ENCODE data around the gene SLCO3A1. TPM values are rescaled to one million over a fixed set of nuclear protein-coding genes. Genes with fewer than 3 reads are reported as not detected.
A peak's percentile ranks its signal among the peaks of the same experiment; 100 is the strongest.

Gene SLCO3A1
- total and polyA plus RNA-seq, 12 donors, result 1.8 to 26.6 (median 17.2) TPM

DNA sequence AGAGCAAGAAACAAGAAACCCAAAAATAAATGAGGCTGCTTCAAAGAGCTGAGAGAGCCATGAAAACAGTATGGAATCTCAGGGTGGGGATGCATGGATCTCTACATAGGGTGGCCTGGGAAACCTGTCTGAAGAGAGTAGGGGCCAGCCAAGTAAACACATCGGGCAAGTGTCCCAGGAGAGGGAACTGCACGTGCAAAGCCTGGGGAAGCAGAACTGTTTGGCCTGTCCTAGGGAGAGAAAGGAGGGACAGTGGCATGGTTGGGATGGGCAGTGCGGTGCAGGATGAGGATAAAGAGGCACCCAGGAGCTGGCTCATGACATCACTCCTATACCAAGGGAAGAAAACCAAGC is 271.1 kb downstream of the SLCO3A1 start:
- no peaks in the 10 kb centered on the region for H3K9me3 ChIP-seq (replicated peaks in 1 of 3)
- 86 to 95% (median 87%) methylated on average over 3 of the region's 3 CpGs for WGBS, 4 donors
- H3K36me3 ChIP-seq (replicated peaks in 1 of 2), result no peaks in the 10 kb centered on the region
- no peaks in the 10 kb centered on the region for H3K4me1 ChIP-seq (replicated peaks in 1 of 2)
- H3K4me3 ChIP-seq, result no peak overlapping the region
- intact Hi-C loops (cut with DNase I), result no loop called here
- no peaks in the 10 kb centered on the region for H3K27me3 ChIP-seq
- TF ChIP-seq POLR2A (IDR thresholded peaks at IDR 0.05), result no peak
- TF ChIP-seq, protein P1, sequence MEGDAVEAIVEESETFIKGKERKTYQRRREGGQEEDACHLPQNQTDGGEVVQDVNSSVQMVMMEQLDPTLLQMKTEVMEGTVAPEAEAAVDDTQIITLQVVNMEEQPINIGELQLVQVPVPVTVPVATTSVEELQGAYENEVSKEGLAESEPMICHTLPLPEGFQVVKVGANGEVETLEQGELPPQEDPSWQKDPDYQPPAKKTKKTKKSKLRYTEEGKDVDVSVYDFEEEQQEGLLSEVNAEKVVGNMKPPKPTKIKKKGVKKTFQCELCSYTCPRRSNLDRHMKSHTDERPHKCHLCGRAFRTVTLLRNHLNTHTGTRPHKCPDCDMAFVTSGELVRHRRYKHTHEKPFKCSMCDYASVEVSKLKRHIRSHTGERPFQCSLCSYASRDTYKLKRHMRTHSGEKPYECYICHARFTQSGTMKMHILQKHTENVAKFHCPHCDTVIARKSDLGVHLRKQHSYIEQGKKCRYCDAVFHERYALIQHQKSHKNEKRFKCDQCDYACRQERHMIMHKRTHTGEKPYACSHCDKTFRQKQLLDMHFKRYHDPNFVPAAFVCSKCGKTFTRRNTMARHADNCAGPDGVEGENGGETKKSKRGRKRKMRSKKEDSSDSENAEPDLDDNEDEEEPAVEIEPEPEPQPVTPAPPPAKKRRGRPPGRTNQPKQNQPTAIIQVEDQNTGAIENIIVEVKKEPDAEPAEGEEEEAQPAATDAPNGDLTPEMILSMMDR (IDR thresholded peaks at IDR 0.05), result no peak
- no peak for DNase-seq
- H3K27ac ChIP-seq, result no peak overlapping the region

GRCh38 chr15:92128788-92129187 is 275.3 kb downstream of the SLCO3A1 start:
- Histone ChIP-seq H3K36me3 (replicated peaks in 1 of 2) (no peaks in the 10 kb centered on the region), H3K9me3 (replicated peaks in 1 of 3) (no peaks in the 10 kb centered on the region), H3K4me3 (no peak overlapping the region), H3K27me3 (no peaks in the 10 kb centered on the region), H3K27ac (no peak overlapping the region), H3K4me1 (replicated peaks in 1 of 2) (no peaks in the 10 kb centered on the region)
- WGBS, 4 donors, result 92 to 98% (median 95%) methylated on average over 5 of the region's 5 CpGs
- intact Hi-C loops (cut with DNase I), result no loop called here
- TF ChIP-seq, protein P1 (IDR thresholded peaks at IDR 0.05), result no peak
- no peak for TF ChIP-seq POLR2A (IDR thresholded peaks at IDR 0.05)
- no peak for DNase-seq

GRCh38 chr15:92130244-92130643 is 276.7 kb downstream of the SLCO3A1 start:
- peak in 1 of 7 donors; percentile 28 for DNase-seq
- Histone ChIP-seq H3K36me3 (replicated peaks in 1 of 2) (no peaks in the 10 kb centered on the region), H3K27me3 (no peaks in the 10 kb centered on the region), H3K4me3 (no peak overlapping the region), H3K9me3 (replicated peaks in 1 of 3) (no peaks in the 10 kb centered on the region), H3K4me1 (replicated peaks in 1 of 2) (no peaks in the 10 kb centered on the region), H3K27ac (no peak overlapping the region)
- intact Hi-C loops (cut with DNase I), result no loop called here
- TF ChIP-seq POLR2A (IDR thresholded peaks at IDR 0.05), result no peak
- TF ChIP-seq, protein P1 (IDR thresholded peaks at IDR 0.05), result no peak
- WGBS, 4 donors, result 85 to 93% (median 88%) methylated on average over 2 of the region's 2 CpGs

DNA sequence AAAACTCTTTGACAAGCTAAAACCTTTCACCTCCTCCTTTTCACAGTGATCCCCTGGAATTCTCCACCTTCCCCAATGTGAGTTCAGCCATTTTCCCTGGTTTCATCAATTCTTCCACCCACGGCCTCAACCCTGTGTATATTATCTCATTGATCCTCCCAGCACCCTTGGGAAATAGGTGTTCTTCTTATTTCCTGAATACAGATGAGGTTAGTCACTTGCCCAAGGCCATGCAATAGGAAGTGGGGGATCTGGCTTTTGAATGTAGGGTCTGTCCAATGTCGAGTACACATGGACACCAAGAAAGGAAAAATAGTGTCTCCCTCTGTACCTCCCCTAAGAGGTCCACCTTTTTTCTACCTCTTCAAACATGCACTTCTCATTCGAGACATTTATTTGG is 277.4 kb downstream of the SLCO3A1 start:
- 90 to 96% (median 94%) methylated on average over 3 of the region's 3 CpGs for WGBS, 4 donors
- Histone ChIP-seq H3K4me3 (no peak overlapping the region), H3K9me3 (replicated peaks in 1 of 3) (no peaks in the 10 kb centered on the region), H3K27me3 (no peaks in the 10 kb centered on the region), H3K36me3 (replicated peaks in 1 of 2) (no peaks in the 10 kb centered on the region), H3K4me1 (replicated peaks in 1 of 2) (no peaks in the 10 kb centered on the region), H3K27ac (no peak overlapping the region)
- TF ChIP-seq, protein P1 (IDR thresholded peaks at IDR 0.05), result no peak
- TF ChIP-seq POLR2A (IDR thresholded peaks at IDR 0.05), result no peak
- DNase-seq, result peak in 1 of 7 donors; percentile 17
- intact Hi-C loops (cut with DNase I), result no loop called here

Measured in adrenal gland (tissue), 12 donors.